Measurements from ENCODE around the gene KIF2C. TPM values are rescaled to one million over a fixed set of nuclear protein-coding genes. Genes with fewer than 3 reads are reported as not detected.

Gene KIF2C
- total RNA-seq, 6 experiments from 2014 or later: 15.6 to 48.5 (median 43.3) TPM

DNA sequence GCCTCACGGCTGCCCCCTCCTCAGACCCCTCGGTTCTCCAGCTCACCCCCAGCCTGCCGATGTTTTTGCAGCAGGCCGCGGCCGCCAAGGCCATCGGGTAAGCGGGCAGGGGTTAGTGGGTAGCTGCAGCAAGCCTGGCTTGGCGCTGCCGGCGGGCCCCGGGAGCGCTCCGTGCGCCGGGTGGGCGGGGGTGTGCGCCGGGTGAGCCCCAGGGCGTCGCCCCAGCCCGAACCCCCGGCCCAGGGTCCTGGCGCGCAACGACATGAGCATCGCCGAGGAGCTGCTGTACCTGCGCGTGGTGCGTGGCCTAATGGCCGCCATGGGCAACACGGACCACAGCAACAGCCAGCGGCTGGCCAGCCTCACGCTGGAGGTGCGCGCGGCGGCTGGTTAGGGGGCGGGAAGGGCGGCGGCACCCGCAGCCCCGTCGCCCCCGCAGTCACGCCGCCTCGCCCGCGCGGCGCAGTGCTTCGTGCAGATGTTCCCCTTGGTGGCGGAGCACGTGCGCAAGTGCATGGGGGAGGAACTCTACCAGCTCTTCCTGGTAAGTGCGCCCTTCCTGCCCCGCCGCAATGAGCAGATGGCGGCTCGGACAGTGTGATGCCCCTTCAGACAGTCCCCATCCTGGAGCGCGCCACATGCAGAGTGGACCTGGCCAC lies 15.2 kb upstream of the KIF2C start:
- no peak for DNase-seq
- Mint-ChIP-seq H3K4me1 (ENCODE audit: low read depth) (peaks cover 24% of the 10 kb centered on the region), H3K9me3 (0 out of 2 replicates have a peak, but pooled peaks cover 3% of the 10 kb centered on the region), H3K4me3 (no peak overlapping the region), H3K36me3 (ENCODE audit: low read depth) (no peaks in the 10 kb centered on the region), H3K27ac (no peak overlapping the region), H3K27me3 (ENCODE audit: insufficient read depth) (peaks cover 4% of the 10 kb centered on the region)
- TF ChIP-seq, protein P1, sequence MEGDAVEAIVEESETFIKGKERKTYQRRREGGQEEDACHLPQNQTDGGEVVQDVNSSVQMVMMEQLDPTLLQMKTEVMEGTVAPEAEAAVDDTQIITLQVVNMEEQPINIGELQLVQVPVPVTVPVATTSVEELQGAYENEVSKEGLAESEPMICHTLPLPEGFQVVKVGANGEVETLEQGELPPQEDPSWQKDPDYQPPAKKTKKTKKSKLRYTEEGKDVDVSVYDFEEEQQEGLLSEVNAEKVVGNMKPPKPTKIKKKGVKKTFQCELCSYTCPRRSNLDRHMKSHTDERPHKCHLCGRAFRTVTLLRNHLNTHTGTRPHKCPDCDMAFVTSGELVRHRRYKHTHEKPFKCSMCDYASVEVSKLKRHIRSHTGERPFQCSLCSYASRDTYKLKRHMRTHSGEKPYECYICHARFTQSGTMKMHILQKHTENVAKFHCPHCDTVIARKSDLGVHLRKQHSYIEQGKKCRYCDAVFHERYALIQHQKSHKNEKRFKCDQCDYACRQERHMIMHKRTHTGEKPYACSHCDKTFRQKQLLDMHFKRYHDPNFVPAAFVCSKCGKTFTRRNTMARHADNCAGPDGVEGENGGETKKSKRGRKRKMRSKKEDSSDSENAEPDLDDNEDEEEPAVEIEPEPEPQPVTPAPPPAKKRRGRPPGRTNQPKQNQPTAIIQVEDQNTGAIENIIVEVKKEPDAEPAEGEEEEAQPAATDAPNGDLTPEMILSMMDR (IDR thresholded peaks at IDR 0.05): no peak

DNA sequence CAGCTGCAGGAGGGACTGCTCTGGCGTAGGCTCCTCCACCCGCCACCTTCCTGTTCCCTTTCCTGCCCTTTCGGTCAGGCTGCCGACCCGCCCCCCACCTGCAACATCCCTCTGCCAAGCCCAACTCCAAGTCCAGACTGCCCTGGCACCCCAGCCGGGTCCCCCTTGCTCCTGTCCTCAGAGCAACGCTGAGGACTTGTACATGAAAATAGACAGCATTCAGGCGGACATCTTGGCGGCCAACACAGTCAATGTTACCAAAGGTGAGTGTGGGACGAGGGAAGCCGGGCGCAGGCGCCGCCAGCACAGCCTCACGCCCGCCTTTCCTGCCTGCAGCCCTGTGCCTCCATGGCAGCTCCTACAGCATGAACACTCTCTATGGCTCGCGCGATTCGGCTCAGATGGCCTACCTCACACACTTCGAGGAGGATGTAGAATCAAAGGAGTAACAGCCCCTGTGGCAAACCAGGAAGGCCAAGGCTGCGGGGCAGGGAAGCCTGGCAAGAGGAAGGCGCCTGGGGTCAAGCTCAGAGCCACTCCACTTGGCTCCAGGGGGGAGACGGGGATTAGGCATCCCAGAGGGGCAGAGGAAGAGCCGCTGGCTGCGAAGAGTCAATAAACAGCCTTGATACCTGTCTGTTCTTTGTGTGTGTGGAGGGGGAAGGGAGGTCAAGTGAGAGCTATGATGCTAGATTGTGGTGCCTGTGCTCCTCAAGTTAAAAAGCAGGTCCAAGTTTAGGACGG lies 14.5 kb upstream of the KIF2C start:
- TF ChIP-seq, protein P1 (IDR thresholded peaks at IDR 0.05): no peak
- no peak for DNase-seq
- Mint-ChIP-seq H3K4me3 (no peak overlapping the region), H3K27ac (no peak overlapping the region), H3K36me3 (ENCODE audit: low read depth) (no peaks in the 10 kb centered on the region), H3K9me3 (0 out of 2 replicates have a peak, but pooled peaks cover 3% of the 10 kb centered on the region), H3K27me3 (ENCODE audit: insufficient read depth) (peaks cover 3% of the 10 kb centered on the region), H3K4me1 (ENCODE audit: low read depth) (peaks cover 24% of the 10 kb centered on the region)

GRCh38 chr1:44730741-44731512 lies 8.7 kb upstream of the KIF2C start, which contains the start of gene RNU5D-1:
Gene RNU5D-1, minus strand, starts transcription at chr1:44731170.
- Mint-ChIP-seq H3K27ac (peak within 1 kb of the TSS; percentile 100), H3K9me3 (0 out of 2 replicates have a peak, but pooled peaks cover 3% of the 10 kb centered on the region), H3K27me3 (ENCODE audit: insufficient read depth) (peaks cover 4% of the 10 kb centered on the region; the same call in 1 of the 2 replicates), H3K4me1 (ENCODE audit: low read depth) (peaks cover 52% of the 10 kb centered on the region), H3K36me3 (ENCODE audit: low read depth) (no peaks in the 10 kb centered on the region), H3K4me3 (peak within 1 kb of the TSS; percentile 77)
- TF ChIP-seq, protein P1 (IDR thresholded peaks at IDR 0.05): peak; percentile 95
- peak; percentile 98 for DNase-seq

GRCh38 chr1:44733365-44733764 lies 6.3 kb upstream of the KIF2C start:
- no peaks in the 10 kb centered on the region for H3K36me3 Mint-ChIP-seq (ENCODE audit: low read depth)
- TF ChIP-seq, protein P1 (IDR thresholded peaks at IDR 0.05): no peak
- 0 out of 2 replicates have a peak overlapping the region, but pooled peaks have one; percentile 16 for H3K4me3 Mint-ChIP-seq
- peaks cover 35% of the 10 kb centered on the region for H3K4me1 Mint-ChIP-seq (ENCODE audit: low read depth)
- 0 out of 2 replicates have a peak, but pooled peaks cover 3% of the 10 kb centered on the region for H3K9me3 Mint-ChIP-seq
- H3K27me3 Mint-ChIP-seq (ENCODE audit: insufficient read depth): peaks cover 4% of the 10 kb centered on the region; the same call in 1 of the 2 replicates
- peak; percentile 72 for DNase-seq
- H3K27ac Mint-ChIP-seq: no peak overlapping the region; the same call in 1 of the 2 replicates

- Mint-ChIP-seq H3K9me3 (0 out of 2 replicates have a peak, but pooled peaks cover 3% of the 10 kb centered on the region), H3K4me3 (0 out of 2 replicates have a peak overlapping the region, but pooled peaks have one; percentile 16), H3K27me3 (ENCODE audit: insufficient read depth) (peaks cover 4% of the 10 kb centered on the region; the same call in 1 of the 2 replicates), H3K4me1 (ENCODE audit: low read depth) (peaks cover 34% of the 10 kb centered on the region), H3K27ac (no peak overlapping the region; the same call in 1 of the 2 replicates), H3K36me3 (ENCODE audit: low read depth) (no peaks in the 10 kb centered on the region)
- DNase-seq: no peak
- TF ChIP-seq, protein P1 (IDR thresholded peaks at IDR 0.05): no peak
Observed at GRCh38 chr1:44733784-44734183, 5.9 kb upstream of the KIF2C start.
